HG03108 (cell line): Measurements from ENCODE around the gene TMEM126A.
"Not testable (repeated sequence)": the region's sequence is repeated elsewhere in the genome, so short reads cannot be mapped to it uniquely, and the experiment has no call there.

Source experiments
- ATAC-seq: cut with Tn5 transposase; IDR thresholded peaks from one replicate; pipeline ENCODE4 v1.9.1; 2021; ENCODE audit warnings: moderate library complexity; ENCODE audit not compliant: unreplicated experiment

Gene TMEM126A

DNA sequence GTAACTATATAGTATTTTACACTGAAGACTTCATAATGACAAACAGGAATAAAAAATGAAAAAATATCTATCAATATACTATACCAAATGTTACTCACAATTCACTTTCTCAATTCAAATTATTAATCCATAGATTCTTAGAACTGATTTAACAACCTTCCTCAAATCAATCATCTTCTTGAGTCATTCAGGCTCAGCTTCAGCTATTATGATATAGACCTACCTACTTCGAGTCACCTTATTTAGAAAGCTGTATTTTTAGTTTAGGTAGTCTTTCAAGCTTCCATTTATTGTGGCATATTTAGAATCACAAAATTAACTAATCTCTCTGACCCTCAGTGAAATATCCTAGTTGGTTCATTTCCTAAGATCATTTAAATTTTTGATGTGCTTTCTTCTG lies 9.0 kb downstream of the TMEM126A start:
- no peak for ATAC-seq

DNA sequence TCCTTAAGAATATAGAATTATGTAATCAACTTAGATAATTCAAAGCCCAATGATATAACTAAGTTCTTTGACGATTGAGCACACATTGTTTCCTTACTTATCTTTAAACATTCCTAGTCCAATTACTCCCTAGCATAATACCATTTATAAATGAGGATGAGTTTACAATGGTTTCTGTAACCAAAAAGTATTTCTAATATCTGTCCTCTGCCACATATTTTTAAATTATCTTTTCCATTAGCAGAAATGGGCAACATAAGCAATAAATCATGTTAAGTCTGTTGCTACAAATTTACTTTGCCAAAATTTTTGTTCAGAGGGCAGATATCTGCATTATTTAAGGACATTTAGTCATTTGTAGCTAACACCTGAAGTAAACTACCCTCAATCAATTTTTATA lies 10.4 kb downstream of the TMEM126A start:
- ATAC-seq = no peak

DNA sequence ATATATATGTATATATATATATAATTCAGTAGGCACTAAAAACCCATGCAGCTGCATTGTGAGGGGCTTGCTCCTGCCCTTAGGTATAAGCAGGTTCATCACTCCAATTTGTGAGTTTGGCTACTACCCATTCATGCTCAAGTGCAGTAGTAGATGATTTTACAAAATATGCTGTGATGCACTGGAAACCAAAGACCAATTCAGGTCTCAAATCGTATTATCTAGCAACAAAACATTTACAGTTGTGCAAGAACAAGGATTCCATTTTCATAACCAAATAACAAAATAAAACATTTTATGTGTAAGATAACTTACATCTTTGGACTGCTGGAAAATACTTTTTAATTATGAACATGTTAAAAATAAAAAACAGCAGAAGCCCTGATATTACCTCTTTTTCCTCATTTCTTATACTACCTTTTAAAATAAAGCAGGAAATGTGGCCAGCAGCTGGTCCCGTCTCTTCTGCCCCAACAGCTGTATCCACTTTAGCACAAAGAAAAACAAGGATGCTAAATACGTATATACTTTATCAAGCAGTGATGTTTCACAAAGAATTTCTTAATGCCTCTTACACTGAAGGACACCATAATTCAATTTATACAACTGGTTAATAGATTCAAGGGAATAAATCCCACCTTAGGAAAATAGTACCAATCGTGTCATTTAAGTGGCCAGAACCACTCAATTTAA lies 14.4 kb downstream of the TMEM126A start:
- no peak for ATAC-seq

DNA sequence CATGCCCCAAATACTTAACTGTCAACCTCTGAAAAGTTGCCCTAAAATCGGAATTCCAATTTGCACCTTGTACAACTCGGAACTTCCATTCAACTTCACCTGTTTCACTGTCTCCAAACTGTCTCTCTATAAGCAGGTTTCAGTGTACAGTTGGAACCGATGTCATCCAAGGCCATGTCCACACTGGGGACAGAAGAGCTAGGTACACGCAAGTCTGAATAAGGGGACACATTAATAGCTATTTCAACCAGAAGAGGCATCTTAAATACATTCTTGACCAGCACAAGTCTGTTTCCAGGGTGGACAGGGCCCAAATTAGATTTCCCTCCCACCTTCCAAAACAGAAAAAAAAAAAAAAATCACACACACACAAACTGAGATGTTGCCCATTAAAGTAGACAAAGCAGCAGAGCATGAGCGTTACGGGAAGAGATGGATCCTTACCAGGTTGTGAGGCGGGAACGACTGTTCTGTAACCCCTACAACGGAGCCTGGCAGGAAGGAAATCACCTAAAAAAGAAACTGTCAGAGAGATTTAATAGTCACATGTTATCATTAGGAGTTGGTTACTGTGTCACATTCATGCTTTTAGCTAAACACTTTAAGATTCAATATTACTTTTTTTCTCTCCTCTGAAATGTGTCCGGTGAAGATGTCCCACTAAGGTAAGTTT lies 15.4 kb downstream of the TMEM126A start:
- ATAC-seq = no peak

DNA sequence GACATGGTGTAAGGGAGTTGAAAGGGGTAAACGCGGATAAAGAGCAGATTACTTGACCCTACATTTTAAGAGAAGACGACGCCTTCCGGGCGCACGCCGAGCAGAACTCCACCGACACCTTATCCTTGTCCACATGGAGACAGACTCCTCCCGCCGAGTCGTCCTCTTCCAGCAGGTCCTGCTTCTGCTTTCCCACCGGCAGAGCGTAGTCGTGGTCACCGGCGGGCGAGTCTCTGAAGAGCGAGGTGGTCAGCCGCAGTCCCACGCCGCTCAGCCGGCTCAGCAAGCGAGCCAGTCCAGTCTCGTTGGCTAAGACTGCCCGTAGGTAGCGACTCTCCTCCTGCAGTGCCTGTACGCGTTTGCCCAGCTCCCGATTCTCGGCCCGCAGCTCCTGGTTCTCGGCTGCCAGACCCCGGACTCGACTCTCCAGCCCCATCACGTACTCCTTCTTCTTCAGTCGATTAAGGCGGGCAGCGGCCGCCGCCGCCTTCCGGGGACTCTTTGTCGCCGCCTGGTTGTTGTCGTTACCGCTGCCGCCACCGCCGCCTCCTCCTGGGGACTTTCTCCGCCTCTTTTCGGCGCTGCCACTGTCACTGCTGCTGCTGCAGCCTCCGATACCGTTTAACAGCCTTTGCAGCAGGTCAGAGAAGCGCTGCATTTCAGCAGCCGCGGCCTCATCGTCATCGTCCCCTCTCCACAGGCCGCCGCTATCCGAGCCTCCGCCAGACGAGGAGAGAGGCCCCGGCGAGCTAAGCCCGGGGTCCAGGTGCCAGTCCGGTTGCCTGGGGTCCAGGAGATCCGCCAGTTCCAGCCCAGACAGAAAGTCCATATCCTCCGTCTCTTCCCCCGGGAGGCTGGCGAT lies 16.2 kb downstream of the TMEM126A start:
- ATAC-seq = peak; percentile 66

DNA sequence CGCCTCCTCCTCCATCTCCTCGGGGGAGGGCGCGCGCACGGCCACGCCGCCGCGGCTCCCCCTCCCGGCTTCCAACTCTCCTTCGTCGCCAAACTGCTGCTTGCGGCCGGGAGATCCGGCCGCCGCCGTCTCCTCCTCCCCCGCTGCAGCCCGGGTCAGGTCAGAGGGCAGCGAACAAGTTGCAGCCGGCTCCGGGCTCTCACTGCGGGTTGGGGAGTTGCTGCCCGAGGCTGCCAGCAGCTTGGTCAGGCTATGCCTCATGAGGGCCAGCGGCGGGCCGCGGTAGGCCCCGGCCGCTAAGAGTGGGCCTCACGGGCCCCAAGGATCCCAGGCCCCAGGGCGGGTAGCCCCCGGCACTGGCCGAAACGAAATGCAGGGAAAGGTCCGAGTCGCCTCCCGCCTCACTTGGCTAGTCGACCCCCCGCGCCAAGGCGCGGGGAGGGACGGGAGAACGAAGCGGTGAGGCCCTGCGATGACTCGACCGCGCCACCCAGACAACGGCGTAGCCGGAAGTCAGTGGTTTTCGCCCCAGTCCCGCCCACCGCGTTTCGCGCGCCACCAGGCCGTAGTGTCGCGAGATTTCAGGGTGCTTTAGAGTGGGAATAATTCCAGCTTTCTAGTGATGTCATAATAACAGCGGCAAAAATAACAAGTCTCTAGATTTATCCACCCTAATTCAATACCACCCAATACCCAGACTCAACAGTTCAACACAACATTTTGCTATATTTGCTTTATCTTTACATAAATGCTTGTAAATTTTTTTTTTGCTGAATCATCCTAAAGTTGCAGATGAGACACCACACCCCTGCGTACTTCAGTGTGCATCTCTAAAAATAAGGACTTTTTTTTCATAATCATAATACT lies 17.1 kb downstream of the TMEM126A start, which contains the start of gene CREBZF:
TSS of gene CREBZF (minus strand) at position 515 of the 867 bp plus-strand sequence. CDS start at position 261, 254 bp downstream.
- peak; percentile 90 for ATAC-seq

DNA sequence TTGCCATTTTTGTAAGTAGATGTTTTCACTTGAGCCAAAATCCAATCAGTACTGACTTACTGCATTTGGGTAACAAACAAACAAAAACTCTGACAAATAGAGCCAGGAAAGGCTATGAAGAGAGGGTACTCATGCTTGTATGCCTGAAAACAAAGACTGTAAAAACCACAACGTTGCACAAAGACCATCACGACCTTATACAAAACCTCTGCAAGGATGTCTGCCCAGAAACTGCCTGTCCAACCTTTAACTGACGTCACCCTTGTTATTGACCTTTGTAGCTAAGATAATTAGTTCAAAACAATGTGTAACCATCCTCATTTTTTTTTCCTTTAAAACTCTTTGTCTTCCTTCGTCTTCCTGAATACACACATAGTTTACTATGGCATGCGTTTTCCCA lies 18.0 kb downstream of the TMEM126A start:
- no peak for ATAC-seq

DNA sequence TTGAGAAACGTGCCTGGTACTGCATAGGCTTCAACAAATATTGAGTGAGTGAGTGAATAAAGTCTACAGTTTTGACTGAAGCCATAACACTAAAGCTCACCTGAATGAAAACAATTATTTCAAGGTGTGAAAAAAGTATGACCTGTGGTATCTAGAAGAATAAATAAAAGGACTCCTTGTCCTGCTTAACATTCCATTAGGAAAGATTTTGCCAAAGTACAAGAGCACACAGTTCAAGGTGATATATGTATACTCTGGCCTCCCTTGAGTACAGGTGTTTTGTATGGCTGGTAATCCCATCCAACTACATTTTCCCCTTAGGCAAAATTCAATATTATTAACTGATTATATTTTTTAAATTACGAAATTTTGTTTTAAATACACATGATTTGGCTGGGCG lies 18.9 kb downstream of the TMEM126A start:
- no peak for ATAC-seq

DNA sequence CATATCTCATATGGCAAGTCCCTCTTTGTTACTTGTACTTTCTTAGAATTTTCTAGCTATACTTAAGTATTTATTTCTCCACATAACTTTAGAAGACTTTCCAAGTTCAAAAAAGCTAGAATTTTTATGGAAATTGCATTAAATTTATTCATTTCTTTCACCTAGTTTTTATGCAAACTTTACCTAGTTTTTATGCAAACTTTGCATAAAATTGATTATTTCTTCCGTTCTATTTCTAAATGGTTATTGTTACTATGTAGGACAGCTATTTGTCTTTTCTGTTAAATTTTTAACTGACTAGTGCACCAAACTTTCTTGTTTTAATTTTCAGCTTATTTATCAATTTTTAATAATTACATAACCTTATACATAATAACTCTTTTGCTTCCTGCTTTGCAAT lies 20.4 kb downstream of the TMEM126A start:
- no peak for ATAC-seq

DNA sequence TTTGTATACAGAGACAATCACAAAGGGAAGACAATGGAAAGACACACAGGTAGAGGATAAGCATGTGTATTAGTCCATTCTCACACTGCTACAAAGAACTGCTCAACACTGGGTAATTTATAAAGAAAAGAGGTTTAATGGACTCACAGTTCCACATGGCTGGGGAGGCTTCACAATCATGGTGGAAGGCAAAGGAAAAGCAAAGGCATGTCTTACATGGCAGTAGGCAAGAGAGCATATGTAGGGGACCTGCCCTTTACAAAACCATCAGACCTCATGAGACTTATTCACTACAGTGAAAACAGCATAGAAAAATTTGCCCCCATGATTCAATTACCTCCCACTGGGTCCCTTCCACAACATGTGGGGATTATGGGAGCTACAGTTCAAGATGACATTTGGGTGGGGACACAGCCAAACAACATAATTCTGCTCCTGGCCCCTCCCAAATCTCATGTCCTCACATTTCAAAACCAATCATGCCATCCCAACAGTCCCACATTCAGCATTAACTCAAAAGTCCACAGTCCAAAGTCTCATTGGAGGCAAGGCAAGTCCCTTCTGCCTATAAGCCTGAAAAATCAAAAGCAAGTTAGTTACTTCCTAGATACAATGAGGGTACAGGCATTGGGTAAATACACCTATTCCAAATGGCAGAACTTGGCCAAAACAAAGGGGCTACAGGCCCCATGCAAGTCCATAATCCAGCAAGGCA lies 23.3 kb downstream of the TMEM126A start:
- not testable (repeated sequence) for ATAC-seq

DNA sequence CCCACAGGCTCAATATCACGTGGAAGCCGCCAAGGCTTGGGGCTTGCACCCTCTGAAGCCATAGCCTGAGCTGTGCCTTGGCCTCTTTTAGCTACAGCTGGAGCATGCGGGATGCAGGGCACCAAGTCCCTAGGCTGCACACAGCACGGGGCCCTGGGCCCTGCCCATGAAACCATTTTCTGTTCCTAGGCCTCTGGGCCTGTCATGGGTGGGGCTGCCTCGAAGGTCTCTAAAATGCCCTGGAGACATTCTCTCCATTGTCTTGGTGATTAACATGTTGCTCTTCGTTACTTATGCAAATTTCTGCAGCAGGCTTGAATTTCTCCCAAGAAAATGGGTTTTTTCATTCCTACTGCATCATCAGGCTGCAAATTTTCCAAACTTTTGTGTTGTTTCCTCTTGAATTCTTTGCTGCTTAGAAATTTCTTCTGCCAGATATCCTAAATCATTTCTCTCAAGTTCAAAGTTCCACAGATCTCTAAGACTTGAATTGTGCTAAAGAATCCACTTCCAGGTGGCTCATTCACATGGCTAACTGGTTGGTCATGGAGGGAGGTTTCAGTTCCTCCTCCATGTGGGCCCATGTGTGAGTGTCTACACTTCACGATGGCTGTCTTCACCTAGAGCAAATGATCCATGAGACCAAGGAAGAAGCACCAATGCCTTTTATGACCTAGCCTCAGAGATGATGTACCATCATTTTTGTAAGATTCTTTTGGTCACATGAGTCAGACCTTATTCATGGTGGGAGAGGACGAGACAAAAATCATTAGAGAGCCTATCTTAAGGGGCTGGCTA lies 24.5 kb downstream of the TMEM126A start:
- no peak for ATAC-seq

DNA sequence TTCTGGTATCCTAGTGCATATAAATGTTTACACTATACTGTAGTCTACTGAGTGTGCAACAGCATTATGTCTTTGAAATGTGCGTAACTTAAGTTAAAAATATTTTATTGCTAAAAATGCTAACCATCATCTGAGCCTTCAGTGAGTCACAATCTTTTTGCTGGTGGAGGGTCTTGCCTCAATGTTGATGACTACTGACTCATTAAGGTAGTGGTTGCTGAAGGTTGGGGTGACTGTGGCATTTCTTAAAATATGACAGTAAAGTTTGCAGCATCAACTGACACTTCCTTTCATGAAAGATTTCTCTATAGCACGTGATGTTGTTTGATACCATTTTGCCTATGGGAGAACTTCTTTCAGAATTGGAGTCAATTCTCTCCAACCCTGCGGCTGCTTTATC lies 25.6 kb downstream of the TMEM126A start:
- ATAC-seq = no peak

DNA sequence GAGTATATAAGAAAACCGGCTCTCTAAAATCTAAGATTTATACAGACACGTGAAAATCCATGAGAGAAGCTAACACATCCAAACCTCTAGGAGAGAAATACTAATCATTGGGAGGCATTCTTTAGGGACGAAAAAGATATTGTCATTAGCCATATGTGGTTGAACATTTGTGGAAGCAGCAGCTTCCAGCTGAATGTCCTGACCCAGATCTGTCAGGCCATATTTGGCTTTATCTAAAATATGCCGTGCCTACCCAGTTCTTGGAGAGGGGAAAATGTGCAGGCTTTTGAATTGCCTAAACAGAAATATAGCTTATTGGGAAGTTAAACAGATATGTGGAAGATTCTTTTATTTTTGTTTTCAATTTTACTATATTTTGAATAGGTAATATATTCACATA lies 31.8 kb downstream of the TMEM126A start:
- ATAC-seq = no peak

DNA sequence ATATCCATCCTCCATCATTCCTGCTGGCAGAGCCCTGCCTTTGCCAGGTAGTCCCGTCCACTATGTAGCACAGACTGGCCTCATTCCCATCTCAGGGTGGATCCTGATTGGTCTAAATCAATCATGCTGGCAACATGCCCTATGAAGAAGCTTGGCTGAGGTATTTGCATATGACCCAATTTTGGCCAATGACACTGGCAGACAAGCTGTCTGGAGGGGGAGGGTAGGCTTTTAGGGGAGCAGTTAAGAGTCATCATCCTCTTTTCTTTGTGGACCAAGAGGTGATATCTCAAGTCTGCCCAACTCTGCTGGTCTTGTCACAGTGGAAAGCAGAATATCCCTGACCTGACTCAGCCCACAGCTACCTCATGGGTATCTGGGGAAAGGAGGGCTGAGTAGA lies 33.1 kb downstream of the TMEM126A start:
- ATAC-seq = no peak

DNA sequence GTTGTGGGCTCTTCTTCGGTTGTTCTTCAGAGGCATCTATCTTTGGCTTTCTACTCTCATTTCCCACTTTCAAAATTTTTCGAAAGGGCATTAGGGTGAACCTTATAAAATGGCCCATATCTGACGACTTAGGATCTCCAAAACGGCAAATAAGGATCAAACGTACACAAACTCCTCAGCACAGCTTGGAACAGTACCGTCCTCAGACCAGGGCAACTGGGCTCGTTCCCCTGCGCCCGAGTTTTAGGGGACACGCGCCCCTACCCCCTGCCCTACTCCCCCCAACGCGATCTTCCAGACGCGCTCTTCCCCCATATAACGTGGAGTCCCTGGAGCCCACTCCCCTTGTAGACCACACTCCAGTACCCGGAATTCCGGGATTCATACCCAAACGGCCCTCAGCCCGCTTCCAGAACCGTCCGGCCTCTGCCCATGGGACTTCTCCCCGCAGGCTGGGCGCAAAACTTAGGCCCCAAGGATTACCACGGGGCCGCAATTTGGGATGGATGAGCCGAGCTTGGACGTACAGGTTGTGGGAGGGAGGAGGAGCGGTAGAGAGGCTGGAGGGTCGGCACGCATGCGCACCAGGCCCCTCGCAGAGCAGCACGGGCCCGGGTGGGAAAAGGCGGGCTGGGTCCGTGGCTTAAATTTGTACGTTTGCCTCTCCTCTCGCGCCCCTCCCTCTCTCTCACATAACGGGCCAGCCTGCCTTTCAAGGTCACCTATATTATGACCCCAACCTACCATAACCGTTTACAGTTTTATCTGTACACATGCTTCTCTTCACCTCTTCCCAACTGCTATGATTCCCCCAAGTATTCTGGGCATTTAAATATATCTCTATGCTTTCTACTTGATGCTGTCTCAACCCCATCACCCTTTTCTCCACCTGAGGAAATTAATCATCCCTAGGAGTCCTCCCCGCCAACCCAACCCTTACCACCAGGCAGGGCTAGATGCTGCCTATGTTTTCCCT lies 34.9 kb downstream of the TMEM126A start:
- peak; percentile 69 for ATAC-seq

DNA sequence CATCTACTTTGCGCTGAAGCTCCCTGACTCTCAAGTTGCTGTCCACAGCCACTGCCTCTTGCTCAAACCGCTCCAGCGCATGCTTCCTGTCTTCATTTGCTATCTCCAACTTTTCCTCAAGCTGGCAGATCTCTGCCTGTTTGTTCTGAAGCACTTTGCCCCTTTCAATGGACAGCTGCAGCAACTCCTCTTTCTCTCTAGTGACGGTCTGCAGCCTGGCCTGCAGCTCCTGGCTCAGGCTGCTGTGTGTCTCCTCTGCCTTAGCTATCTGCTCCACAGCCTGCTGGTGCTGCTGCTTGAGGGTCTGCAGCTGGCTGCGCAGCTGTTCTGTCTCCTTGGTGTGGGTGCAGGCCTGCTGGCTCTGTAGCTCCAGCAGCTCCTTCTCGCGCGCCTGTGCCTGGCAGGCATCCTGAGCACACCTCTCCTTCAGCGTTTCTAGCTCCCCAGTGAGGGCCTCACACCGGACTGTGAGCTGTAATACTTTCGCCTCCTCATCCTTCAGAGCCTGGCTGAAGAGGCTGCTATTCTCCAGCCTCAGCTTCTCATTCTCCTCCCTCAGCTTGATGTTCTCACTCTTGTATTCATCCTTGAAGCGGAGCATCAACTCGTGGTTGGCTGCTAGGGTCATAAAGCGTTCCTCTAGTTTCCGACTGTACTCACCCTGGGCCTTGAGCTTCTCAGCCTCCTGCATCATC lies 37.5 kb downstream of the TMEM126A start:
- ATAC-seq = no peak

DNA sequence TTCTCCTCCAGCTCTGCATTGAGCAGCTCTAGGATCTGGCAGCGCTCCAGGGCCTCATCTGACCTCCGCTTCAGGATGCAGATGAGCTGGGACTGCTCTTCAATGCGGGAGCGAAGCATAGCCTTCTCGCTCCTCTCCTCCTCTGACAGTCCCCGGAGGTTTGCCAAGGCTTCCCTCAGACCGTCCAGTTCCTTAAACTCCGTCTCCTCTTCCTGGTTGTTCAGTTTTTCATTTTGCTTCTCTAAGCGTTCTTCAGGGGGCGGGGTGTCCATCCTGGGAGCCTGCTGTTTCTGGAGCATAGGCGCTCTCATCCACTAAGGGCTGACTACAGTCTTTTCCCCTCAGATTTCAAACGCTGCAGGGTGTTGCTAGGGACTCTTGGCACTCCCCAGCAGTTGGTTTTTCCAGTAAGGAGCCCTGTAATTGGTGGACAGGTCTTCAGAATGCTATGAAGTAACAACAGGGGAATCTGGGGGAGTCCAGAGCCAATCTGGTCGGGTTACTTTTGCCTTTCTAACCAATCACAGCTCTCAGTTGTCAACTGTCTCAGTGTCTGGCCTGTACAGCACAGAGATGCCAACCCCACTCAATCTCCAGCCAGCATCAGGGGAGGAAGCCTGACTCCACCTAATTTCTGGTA lies 38.2 kb downstream of the TMEM126A start, which contains the start of gene CCDC89:
TSS of gene CCDC89 (minus strand) at position 376 of the 640 bp plus-strand sequence. CDS start at position 311, 65 bp downstream.
- ATAC-seq = no peak
